ENCODE data around the gene BAZ2B.

The BAZ2B gene

GRCh38 chr2:159459279-159459678 is 157.1 kb downstream of the BAZ2B start:
- DNase-seq (ENCODE audit: low spot score): no peak

- DNase-seq (ENCODE audit: low spot score): no peak
Measured at GRCh38 chr2:159457589-159457988, 158.8 kb downstream of the BAZ2B start.

GRCh38 chr2:159456500-159457426 is 159.6 kb downstream of the BAZ2B start:
- DNase-seq (ENCODE audit: low spot score): no peak

GRCh38 chr2:159455330-159455918 is 160.9 kb downstream of the BAZ2B start:
- DNase-seq (ENCODE audit: low spot score): no peak

- DNase-seq (ENCODE audit: low spot score): no peak
Measured at GRCh38 chr2:159454185-159454584, 162.2 kb downstream of the BAZ2B start.

- DNase-seq (ENCODE audit: low spot score): no peak
Measured at GRCh38 chr2:159450180-159450579, 166.2 kb downstream of the BAZ2B start.

GRCh38 chr2:159449504-159450124 is 166.7 kb downstream of the BAZ2B start:
- no peak for DNase-seq (ENCODE audit: low spot score)

- DNase-seq (ENCODE audit: low spot score): no peak
Measured at GRCh38 chr2:159446817-159447216, 169.5 kb downstream of the BAZ2B start.

GRCh38 chr2:159446201-159446600 is 170.1 kb downstream of the BAZ2B start:
- DNase-seq (ENCODE audit: low spot score): no peak

- DNase-seq (ENCODE audit: low spot score): no peak
Measured at GRCh38 chr2:159445307-159445706, 171.0 kb downstream of the BAZ2B start.

- DNase-seq (ENCODE audit: low spot score): no peak
Measured at GRCh38 chr2:159444754-159445153, 171.6 kb downstream of the BAZ2B start.

GRCh38 chr2:159442159-159442852 is 174.0 kb downstream of the BAZ2B start:
- DNase-seq (ENCODE audit: low spot score): no peak

- DNase-seq (ENCODE audit: low spot score): no peak
Measured at GRCh38 chr2:159441182-159441581, 175.2 kb downstream of the BAZ2B start.

GRCh38 chr2:159439421-159439820 is 176.9 kb downstream of the BAZ2B start:
- DNase-seq (ENCODE audit: low spot score): no peak

- DNase-seq (ENCODE audit: low spot score): no peak
Measured at GRCh38 chr2:159438720-159439353, 177.5 kb downstream of the BAZ2B start.

GRCh38 chr2:159438284-159438683 is 178.1 kb downstream of the BAZ2B start:
- DNase-seq (ENCODE audit: low spot score): no peak

- DNase-seq (ENCODE audit: low spot score): no peak
Measured at GRCh38 chr2:159432610-159433009, 183.7 kb downstream of the BAZ2B start.

GRCh38 chr2:159427048-159427447 is 189.3 kb downstream of the BAZ2B start:
- no peak for DNase-seq (ENCODE audit: low spot score)

GRCh38 chr2:159419403-159419802 is 196.9 kb downstream of the BAZ2B start:
- DNase-seq (ENCODE audit: low spot score): no peak

GRCh38 chr2:159411460-159411859 is 204.9 kb downstream of the BAZ2B start:
- no peak for DNase-seq (ENCODE audit: low spot score)

GRCh38 chr2:159410276-159410675 is 206.1 kb downstream of the BAZ2B start:
- no peak for DNase-seq (ENCODE audit: low spot score)

Data from kidney capillary endothelial cell (primary cell).